Measurements from ENCODE around the gene ITIH1. TPM values are rescaled to one million over a fixed set of nuclear protein-coding genes. Genes with fewer than 3 reads are reported as not detected.

Gene ITIH1
- total RNA-seq, 1 experiment from 2014 or later: 0.31 TPM

DNA sequence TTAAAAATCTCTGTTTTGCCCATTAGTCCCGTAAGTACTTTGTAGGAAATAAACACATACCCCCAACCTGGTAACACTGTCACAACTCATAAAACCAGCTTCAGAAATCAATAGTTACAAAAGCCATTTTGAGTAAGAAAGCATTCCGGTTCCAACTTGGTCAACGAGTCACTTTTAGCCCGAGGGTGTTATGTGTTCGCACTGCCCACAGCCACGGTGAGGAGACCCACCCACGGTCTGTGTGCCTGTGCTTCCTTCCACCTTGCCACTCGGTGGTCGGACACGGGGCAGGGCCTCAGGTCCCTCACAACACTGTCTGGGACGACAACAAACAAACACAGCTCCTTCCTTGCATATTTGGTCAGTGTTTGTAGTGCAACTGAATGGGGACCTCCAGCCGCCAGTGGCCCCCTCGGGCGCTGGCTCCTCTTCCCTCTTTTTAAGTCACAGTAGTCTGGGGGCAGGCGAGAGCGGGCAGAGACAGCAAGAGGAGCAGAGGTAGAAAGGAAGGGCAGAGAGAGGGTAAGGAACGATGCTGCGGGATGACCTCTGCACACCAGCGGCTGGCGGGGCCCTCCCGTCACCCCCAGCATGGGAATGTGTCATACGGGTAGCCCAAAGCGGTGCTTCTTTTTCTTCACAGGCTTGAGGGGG lies 62.6 kb downstream of the ITIH1 start:
- intact Hi-C loops (cut with micrococcal nuclease; ENCODE audit: unreplicated experiment) (no loop called here), in situ Hi-C loops (cut with HindIII; ENCODE audit: low pct_unique_long_range_greater_than_20kb, low sequenced_read_pairs) (no loop called here)
- POLR2A ChIA-PET: no interaction called here
- H3K36me3 ChIP-seq (ENCODE audit: control insufficient read depth, insufficient read depth, low read length): no peaks in the 10 kb centered on the region
- H3K27ac ChIP-seq (ENCODE audit: low read length): no peak overlapping the region
- no TSS peak for BruUV-seq (replicated peaks)
- H3K9me3 ChIP-seq (ENCODE audit: control insufficient read depth, insufficient read depth, low read depth, low read length): no peaks in the 10 kb centered on the region
- H3K4me1 ChIP-seq (ENCODE audit: control insufficient read depth, insufficient read depth, low read length): no peaks in the 10 kb centered on the region
- no peak for DNase-seq (ENCODE audit: low read depth, low spot score)
- H3K4me3 ChIP-seq (ENCODE audit: low read depth in 2 of 2, low read length in 2 of 2): no peak overlapping the region
- H3K27me3 ChIP-seq (ENCODE audit: control insufficient read depth, insufficient read depth, low read length): no peaks in the 10 kb centered on the region
- ATAC-seq: no peak
- CTCF ChIA-PET: no interaction called here
- no peak for TF ChIP-seq POLR2AphosphoS5 (IDR thresholded peaks at IDR 0.05; ENCODE audit: low read depth, low read length)
- TF ChIP-seq, protein P1, sequence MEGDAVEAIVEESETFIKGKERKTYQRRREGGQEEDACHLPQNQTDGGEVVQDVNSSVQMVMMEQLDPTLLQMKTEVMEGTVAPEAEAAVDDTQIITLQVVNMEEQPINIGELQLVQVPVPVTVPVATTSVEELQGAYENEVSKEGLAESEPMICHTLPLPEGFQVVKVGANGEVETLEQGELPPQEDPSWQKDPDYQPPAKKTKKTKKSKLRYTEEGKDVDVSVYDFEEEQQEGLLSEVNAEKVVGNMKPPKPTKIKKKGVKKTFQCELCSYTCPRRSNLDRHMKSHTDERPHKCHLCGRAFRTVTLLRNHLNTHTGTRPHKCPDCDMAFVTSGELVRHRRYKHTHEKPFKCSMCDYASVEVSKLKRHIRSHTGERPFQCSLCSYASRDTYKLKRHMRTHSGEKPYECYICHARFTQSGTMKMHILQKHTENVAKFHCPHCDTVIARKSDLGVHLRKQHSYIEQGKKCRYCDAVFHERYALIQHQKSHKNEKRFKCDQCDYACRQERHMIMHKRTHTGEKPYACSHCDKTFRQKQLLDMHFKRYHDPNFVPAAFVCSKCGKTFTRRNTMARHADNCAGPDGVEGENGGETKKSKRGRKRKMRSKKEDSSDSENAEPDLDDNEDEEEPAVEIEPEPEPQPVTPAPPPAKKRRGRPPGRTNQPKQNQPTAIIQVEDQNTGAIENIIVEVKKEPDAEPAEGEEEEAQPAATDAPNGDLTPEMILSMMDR (IDR thresholded peaks at IDR 0.05): no peak

DNA sequence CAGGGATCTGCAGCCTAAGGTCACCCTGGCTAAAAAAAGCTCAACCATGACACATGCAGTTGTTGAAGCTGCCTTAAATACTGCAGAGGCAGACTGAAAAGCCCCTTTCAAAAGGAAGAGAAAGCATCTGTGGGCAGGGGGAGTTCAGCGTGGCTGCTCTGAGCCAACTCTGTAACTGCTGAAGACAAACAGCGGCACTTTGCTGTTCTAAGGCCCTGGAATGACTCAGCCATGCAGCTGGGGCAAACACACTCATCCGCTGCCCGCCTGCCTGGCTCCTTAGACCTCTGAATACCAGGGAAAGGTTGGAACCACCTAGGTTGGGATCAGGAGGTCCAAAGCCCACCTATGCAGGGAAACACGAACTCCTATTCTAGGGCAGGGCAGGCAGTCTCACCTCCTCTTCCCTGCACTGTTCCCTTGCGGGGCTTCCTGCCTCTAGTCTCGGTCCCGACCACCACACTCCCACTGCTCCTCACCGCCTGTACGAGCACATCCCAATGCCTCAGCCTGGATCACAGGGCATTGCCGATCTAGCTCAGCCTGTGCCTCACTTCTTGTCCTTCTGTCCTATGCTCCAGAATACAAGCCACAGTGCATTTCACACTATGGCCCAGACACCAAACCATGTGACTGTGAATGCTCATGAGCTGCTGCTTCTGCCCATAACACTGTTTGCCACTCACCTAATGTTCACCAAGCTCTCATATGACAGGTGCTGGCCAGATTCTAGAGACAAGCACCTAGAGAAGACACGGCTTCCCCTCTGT lies 64.0 kb downstream of the ITIH1 start:
- no peaks in the 10 kb centered on the region for H3K9me3 ChIP-seq (ENCODE audit: control insufficient read depth, insufficient read depth, low read depth, low read length)
- H3K36me3 ChIP-seq (ENCODE audit: control insufficient read depth, insufficient read depth, low read length): no peaks in the 10 kb centered on the region
- ATAC-seq (no peak), DNase-seq (ENCODE audit: low read depth, low spot score) (no peak)
- in situ Hi-C loops (cut with HindIII; ENCODE audit: low pct_unique_long_range_greater_than_20kb, low sequenced_read_pairs): no loop called here
- POLR2A ChIA-PET: no interaction called here
- TF ChIP-seq SIN3A (IDR thresholded peaks at IDR 0.05; ENCODE audit: borderline replicate concordance, insufficient read depth, low read depth, low read length) (no peak), TCF7L2 (IDR thresholded peaks at IDR 0.05; ENCODE audit: low read depth, low read length) (no peak)
- TF ChIP-seq, protein P2, sequence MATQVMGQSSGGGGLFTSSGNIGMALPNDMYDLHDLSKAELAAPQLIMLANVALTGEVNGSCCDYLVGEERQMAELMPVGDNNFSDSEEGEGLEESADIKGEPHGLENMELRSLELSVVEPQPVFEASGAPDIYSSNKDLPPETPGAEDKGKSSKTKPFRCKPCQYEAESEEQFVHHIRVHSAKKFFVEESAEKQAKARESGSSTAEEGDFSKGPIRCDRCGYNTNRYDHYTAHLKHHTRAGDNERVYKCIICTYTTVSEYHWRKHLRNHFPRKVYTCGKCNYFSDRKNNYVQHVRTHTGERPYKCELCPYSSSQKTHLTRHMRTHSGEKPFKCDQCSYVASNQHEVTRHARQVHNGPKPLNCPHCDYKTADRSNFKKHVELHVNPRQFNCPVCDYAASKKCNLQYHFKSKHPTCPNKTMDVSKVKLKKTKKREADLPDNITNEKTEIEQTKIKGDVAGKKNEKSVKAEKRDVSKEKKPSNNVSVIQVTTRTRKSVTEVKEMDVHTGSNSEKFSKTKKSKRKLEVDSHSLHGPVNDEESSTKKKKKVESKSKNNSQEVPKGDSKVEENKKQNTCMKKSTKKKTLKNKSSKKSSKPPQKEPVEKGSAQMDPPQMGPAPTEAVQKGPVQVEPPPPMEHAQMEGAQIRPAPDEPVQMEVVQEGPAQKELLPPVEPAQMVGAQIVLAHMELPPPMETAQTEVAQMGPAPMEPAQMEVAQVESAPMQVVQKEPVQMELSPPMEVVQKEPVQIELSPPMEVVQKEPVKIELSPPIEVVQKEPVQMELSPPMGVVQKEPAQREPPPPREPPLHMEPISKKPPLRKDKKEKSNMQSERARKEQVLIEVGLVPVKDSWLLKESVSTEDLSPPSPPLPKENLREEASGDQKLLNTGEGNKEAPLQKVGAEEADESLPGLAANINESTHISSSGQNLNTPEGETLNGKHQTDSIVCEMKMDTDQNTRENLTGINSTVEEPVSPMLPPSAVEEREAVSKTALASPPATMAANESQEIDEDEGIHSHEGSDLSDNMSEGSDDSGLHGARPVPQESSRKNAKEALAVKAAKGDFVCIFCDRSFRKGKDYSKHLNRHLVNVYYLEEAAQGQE (IDR thresholded peaks at IDR 0.05; ENCODE audit: insufficient read depth in 1 of 2, low read depth in 2 of 2, low read length in 1 of 2): no peak
- no peaks in the 10 kb centered on the region for H3K27me3 ChIP-seq (ENCODE audit: control insufficient read depth, insufficient read depth, low read length)
- no peak overlapping the region for H3K4me3 ChIP-seq (ENCODE audit: low read depth in 2 of 2, low read length in 2 of 2)
- H3K27ac ChIP-seq (ENCODE audit: low read length): no peak overlapping the region
- no TSS peak for BruUV-seq (replicated peaks)
- H3K4me1 ChIP-seq (ENCODE audit: control insufficient read depth, insufficient read depth, low read length): no peaks in the 10 kb centered on the region
- CTCF ChIA-PET: no interaction called here
- intact Hi-C loops (cut with micrococcal nuclease; ENCODE audit: unreplicated experiment): no loop called here

Other genes with a start within 250 kb of the ITIH1 start
- gene NT5DC2, start 243.7 kb upstream of the ITIH1 start, total RNA-seq (2021; ENCODE audit: unreplicated experiment): 137 TPM
- 27.3 TPM for gene UQCC5, start 241.0 kb upstream of the ITIH1 start, total RNA-seq (2021; ENCODE audit: unreplicated experiment)
- gene PBRM1, start 91.7 kb upstream of the ITIH1 start, total RNA-seq (2021; ENCODE audit: unreplicated experiment): 43.5 TPM
- 88.9 TPM for gene GNL3, start 91.6 kb upstream of the ITIH1 start, total RNA-seq (2021; ENCODE audit: unreplicated experiment)
- gene GLT8D1, start 71.8 kb upstream of the ITIH1 start, total RNA-seq (2021; ENCODE audit: unreplicated experiment): 51.3 TPM
- gene SPCS1, start 71.5 kb upstream of the ITIH1 start, total RNA-seq (2021; ENCODE audit: unreplicated experiment): 93.2 TPM
- gene NEK4, start 6.7 kb upstream of the ITIH1 start, total RNA-seq (2021; ENCODE audit: unreplicated experiment): 22.9 TPM
- 0.67 TPM for gene ITIH3, start 17.2 kb downstream of the ITIH1 start, total RNA-seq (2021; ENCODE audit: unreplicated experiment)
- gene ITIH4, start 53.1 kb downstream of the ITIH1 start, total RNA-seq (2021; ENCODE audit: unreplicated experiment): 1.5 TPM
- 0.49 TPM for gene MUSTN1, start 57.4 kb downstream of the ITIH1 start, total RNA-seq (2021; ENCODE audit: unreplicated experiment)
- gene STIMATE, start 119.9 kb downstream of the ITIH1 start, total RNA-seq (2021; ENCODE audit: unreplicated experiment): 15.7 TPM

Measured in Panc1 (cell line).